NT2/D1 (cell line): ENCODE data around the gene TESMIN.

Experiments
- DNase-seq: peaks from one replicate; pipeline ENCODE4 v3.0.0-alpha.2; 2011; ENCODE audit warnings: low read depth, low spot score
- H3K27me3 ChIP-seq: 2 replicates; pipeline ENCODE4 v1.6.0; 2011; ENCODE audit warnings: mild to moderate bottlenecking; ENCODE audit not compliant: insufficient read length, insufficient read depth
- H3K36me3 ChIP-seq: 2 replicates; pipeline ENCODE4 v1.6.1; 2011; ENCODE audit warnings: mild to moderate bottlenecking, low read length, mixed read lengths; ENCODE audit not compliant: insufficient read depth, insufficient read length
- H3K4me1 ChIP-seq: 2 replicates; pipeline ENCODE4 v1.5.1; 2011; ENCODE audit not compliant: insufficient read depth, insufficient read length
- H3K4me3 ChIP-seq: 2 replicates; pipeline ENCODE4 v1.5.1; 2011; ENCODE audit warnings: low read depth; ENCODE audit not compliant: insufficient read length
- H3K9ac ChIP-seq: 2 replicates; pipeline ENCODE4 v1.6.0; 2011; ENCODE audit warnings: low read depth; ENCODE audit not compliant: insufficient read length
- H3K9me3 ChIP-seq: 2 replicates; pipeline ENCODE4 v1.5.1; 2011; ENCODE audit warnings: mild to moderate bottlenecking, low read length; ENCODE audit not compliant: insufficient read depth
- SUZ12 ChIP-seq: IDR thresholded peaks from 2 replicates; pipeline ENCODE4 v1.6.1; 2011; ENCODE audit not compliant: insufficient read length, insufficient read depth; ENCODE audit errors: extremely low read depth
- YY1 ChIP-seq: IDR thresholded peaks from 2 replicates; pipeline ENCODE4 v1.6.1; 2011; ENCODE audit not compliant: insufficient read length, insufficient read depth
- ZNF274 ChIP-seq: IDR thresholded peaks from 2 replicates; pipeline ENCODE4 v1.6.1; 2011; ENCODE audit warnings: mild to moderate bottlenecking, low read depth, low read length

Gene TESMIN

GRCh38 chr11:68673306-68673945, 77.9 kb downstream of the TESMIN start:
- no peak for TF ChIP-seq ZNF274
- TF ChIP-seq SUZ12, result no peak
- no peak for TF ChIP-seq YY1
- H3K4me3 ChIP-seq, result no peak overlapping the region
- no peak for DNase-seq
- no peaks in the 10 kb centered on the region for H3K27me3 ChIP-seq
- H3K4me1 ChIP-seq, result peaks cover 2% of the 10 kb centered on the region
- no peak overlapping the region for H3K9ac ChIP-seq
- no peaks in the 10 kb centered on the region for H3K9me3 ChIP-seq
- H3K36me3 ChIP-seq, result no peaks in the 10 kb centered on the region

DNA sequence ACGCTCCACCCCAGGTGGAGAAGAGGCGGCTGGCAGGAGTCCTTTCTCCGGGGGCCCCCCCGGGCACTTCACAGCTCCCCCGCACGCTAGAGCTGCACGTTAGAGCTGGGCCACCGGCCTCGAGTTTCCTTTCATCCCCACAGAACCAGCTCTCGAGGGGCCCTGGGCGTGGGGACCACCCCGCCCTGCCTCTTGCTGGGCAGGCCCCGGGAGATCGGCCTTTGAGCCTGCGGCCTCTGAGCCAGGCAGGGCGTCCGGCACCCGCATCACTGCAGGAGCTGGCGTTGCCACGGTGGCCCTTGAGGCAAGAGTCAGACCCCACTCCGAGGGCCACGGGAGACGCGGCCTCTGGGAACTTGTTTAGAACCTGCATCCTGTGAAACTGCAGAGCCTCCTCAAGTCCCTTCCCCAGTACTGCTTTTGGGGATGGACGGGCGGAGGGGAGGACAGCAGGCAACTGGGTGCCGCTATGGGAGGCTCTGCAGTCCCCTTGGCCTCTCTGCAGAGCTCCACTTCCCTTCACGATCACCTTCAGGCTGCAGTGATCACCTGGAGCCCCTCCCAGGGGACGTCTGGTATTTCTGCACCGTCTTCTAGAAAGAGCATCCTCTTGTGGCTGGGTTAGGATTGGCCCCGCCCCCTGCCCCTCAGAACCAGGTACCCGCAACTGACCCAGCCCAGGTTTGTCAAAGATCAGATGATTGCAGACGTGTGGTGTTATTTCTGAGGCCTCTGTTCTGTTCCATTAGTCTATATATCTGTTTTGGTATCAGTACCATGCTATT, 80.9 kb downstream of the TESMIN start:
- Histone ChIP-seq H3K9me3 (no peaks in the 10 kb centered on the region), H3K4me1 (peaks cover 2% of the 10 kb centered on the region), H3K4me3 (no peak overlapping the region), H3K9ac (no peak overlapping the region), H3K36me3 (no peaks in the 10 kb centered on the region), H3K27me3 (no peaks in the 10 kb centered on the region)
- no peak for DNase-seq
- no peak for TF ChIP-seq SUZ12
- no peak for TF ChIP-seq YY1
- no peak for TF ChIP-seq ZNF274

DNA sequence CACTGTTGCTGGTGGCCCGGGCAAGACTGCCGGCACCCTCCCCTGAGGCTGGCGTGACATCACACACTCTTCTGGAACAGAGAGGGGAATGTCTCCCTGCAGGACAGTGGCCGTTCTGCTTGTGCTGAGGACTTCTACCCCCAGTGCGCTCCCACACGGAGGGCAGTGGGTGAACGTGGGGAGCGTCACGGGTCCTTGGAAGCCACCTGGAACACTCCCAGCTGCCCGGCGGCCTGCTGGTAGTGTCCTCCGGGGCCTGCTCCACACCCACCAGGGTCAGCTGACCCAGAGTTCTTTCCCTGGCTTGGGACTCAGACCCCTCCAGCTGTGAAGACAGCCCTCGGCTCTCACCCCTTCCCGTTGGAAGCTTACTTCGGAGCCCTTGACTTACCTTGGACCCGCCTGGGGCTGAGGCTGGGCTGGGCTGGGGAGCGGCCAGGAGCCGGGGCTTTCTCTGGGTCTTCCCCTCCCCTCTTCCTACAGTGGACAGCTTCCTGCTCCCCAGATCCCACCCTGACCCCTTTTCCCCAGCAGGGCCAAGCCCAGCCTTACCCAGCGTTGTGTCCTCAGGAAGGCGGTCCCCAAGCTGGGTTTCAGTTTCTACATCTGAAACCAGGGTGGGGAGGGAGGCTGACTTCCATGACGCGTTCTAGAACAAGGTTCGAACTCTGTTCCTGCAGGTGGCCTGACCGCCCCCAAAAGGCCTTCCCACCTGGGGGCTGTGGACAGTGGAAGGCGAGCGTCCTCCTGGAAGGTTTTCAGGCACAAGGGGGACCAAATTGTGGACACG, 81.8 kb downstream of the TESMIN start:
- DNase-seq, result no peak
- H3K9ac ChIP-seq, result no peak overlapping the region
- no peaks in the 10 kb centered on the region for H3K36me3 ChIP-seq
- H3K9me3 ChIP-seq, result no peaks in the 10 kb centered on the region
- H3K4me1 ChIP-seq, result peaks cover 2% of the 10 kb centered on the region
- no peaks in the 10 kb centered on the region for H3K27me3 ChIP-seq
- no peak overlapping the region for H3K4me3 ChIP-seq
- TF ChIP-seq ZNF274, result no peak
- TF ChIP-seq SUZ12, result no peak
- no peak for TF ChIP-seq YY1

GRCh38 chr11:68667511-68668500, 83.5 kb downstream of the TESMIN start:
- no peak for DNase-seq
- H3K9me3 ChIP-seq, result no peaks in the 10 kb centered on the region; the same call in 1 of the 2 replicates
- peaks cover 5% of the 10 kb centered on the region for H3K27me3 ChIP-seq
- no peak overlapping the region for H3K4me3 ChIP-seq
- no peaks in the 10 kb centered on the region for H3K4me1 ChIP-seq
- no peak overlapping the region for H3K9ac ChIP-seq
- no peak for TF ChIP-seq SUZ12
- no peak for TF ChIP-seq YY1
- H3K36me3 ChIP-seq, result no peaks in the 10 kb centered on the region

DNA sequence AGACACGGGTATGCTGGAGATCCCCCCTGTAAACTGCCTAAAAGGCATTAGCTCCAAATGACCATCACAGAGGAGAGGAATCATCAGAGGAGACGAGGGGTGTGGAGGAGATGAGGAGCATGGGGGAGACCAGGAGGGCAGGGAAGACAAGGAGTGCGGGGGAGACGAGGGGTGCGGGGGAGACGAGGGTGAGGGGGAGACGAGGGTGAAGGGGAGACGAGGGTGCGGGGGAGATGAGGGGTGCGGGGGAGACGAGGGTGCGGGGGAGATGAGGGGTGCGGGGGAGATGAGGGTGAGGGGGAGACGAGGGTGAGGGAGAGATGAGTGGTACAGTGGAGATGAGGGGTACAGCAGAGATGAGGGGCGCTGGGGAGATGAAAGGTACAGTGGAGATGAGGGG, 84.5 kb downstream of the TESMIN start:
- TF ChIP-seq ZNF274, result no peak
- DNase-seq, result no peak
- Histone ChIP-seq H3K4me3 (no peak overlapping the region), H3K9ac (no peak overlapping the region), H3K4me1 (no peaks in the 10 kb centered on the region), H3K9me3 (no peaks in the 10 kb centered on the region; the same call in 1 of the 2 replicates), H3K36me3 (no peaks in the 10 kb centered on the region), H3K27me3 (peaks cover 5% of the 10 kb centered on the region)

DNA sequence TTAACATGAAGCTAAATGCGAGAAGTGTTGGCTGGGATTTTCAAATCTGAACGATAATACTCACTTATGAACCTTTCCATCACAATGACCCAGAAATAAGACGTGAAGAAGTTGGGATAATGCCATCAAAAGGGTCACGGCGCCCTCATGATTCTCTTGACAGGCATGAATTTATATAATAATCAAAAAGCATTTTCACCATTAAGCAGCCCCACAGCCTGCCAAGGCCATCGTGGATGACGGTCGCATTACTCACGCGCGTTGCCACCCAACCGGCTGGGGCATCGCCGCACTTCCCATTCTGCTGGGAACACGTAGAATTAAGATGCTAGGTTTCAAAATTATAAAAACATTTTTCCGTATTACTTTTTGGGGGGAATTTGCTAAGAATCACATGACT, 85.9 kb downstream of the TESMIN start:
- H3K9ac ChIP-seq, result no peak overlapping the region
- H3K27me3 ChIP-seq, result peaks cover 9% of the 10 kb centered on the region
- no peaks in the 10 kb centered on the region for H3K36me3 ChIP-seq
- DNase-seq, result no peak
- H3K9me3 ChIP-seq, result no peaks in the 10 kb centered on the region; the same call in 1 of the 2 replicates
- TF ChIP-seq ZNF274, result no peak
- no peak for TF ChIP-seq YY1
- no peak for TF ChIP-seq SUZ12
- no peaks in the 10 kb centered on the region for H3K4me1 ChIP-seq
- no peak overlapping the region for H3K4me3 ChIP-seq
